Measurements from ENCODE around the gene DAG1. TPM values are rescaled to one million over a fixed set of nuclear protein-coding genes. Genes with fewer than 3 reads are reported as not detected.

DAG1 gene
- polyA plus RNA-seq, 1 experiment: 29.5 TPM

DNA sequence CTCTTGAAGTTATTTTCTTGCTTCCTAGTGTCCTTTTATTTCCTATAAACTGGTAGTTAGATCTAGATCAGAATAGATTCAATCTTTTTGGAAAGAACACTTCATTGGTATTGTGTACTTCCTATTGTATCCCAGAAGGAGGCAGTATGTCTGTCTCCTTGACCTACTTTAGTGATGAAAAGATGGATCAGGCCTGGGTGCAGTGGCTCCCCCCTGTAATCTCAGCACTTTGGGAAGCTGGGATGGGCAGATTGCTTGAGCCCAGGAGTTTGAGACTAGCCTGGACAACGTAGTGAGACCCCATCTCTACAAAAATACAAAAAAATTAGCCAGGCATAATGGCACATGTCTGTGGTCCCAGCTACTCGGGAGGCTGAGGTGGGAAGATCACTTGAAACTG lies 96.2 kb downstream of the DAG1 start:
- TF ChIP-seq CTCF (IDR thresholded peaks at IDR 0.05; ENCODE audit: low read depth, low read length): peak; percentile 26
- Histone ChIP-seq H3K4me3 (ENCODE audit: low read depth, low read length) (no peak overlapping the region), H3K27me3 (ENCODE audit: control insufficient read depth, insufficient read depth, low read length) (peaks cover 20% of the 10 kb centered on the region), H3K9me3 (ENCODE audit: control insufficient read depth, insufficient read depth, low read length) (no peaks in the 10 kb centered on the region), H3K27ac (ENCODE audit: low read depth, low read length) (no peak overlapping the region)
- ChIA-PET CTCF (interaction anchor here (0.7 to 1.3 kb wide), 2 partner anchors 105 to 106 kb away, joined by 4 read pairs; no protein-coding TSS in a partner anchor), POLR2A (no interaction called here)
- DNase-seq (ENCODE audit: low read depth, low spot score): no peak

- H3K27me3 ChIP-seq (ENCODE audit: control insufficient read depth, insufficient read depth, low read length): peaks cover 24% of the 10 kb centered on the region
- ChIA-PET CTCF (interaction anchor here (0.6 to 1.3 kb wide), 4 partner anchors 46 to 296 kb away, joined by 4 to 5 read pairs (median 4); no protein-coding TSS in a partner anchor), POLR2A (no interaction called here)
- H3K4me3 ChIP-seq (ENCODE audit: low read depth, low read length): no peak overlapping the region
- no peaks in the 10 kb centered on the region for H3K9me3 ChIP-seq (ENCODE audit: control insufficient read depth, insufficient read depth, low read length)
- DNase-seq (ENCODE audit: low read depth, low spot score): no peak
- no peak for TF ChIP-seq CTCF (IDR thresholded peaks at IDR 0.05; ENCODE audit: low read depth, low read length)
- H3K27ac ChIP-seq (ENCODE audit: low read depth, low read length): no peak overlapping the region
Measured at GRCh38 chr3:49567406-49567805, 97.3 kb downstream of the DAG1 start.

GRCh38 chr3:49568965-49569364 lies 98.9 kb downstream of the DAG1 start:
- DNase-seq (ENCODE audit: low read depth, low spot score): no peak
- Histone ChIP-seq H3K9me3 (ENCODE audit: control insufficient read depth, insufficient read depth, low read length) (no peaks in the 10 kb centered on the region), H3K27ac (ENCODE audit: low read depth, low read length) (no peak overlapping the region), H3K27me3 (ENCODE audit: control insufficient read depth, insufficient read depth, low read length) (peaks cover 30% of the 10 kb centered on the region), H3K4me3 (ENCODE audit: low read depth, low read length) (no peak overlapping the region)
- ChIA-PET POLR2A (no interaction called here), CTCF (interaction anchor here (1.6 kb wide), 1 partner anchor 29 kb away, joined by 5 read pairs; no protein-coding TSS in a partner anchor)
- TF ChIP-seq CTCF (IDR thresholded peaks at IDR 0.05; ENCODE audit: low read depth, low read length): no peak

- peaks cover 30% of the 10 kb centered on the region for H3K27me3 ChIP-seq (ENCODE audit: control insufficient read depth, insufficient read depth, low read length)
- POLR2A ChIA-PET: interaction anchor here (0.6 kb wide), 1 partner anchor 161 kb away, joined by 3 read pairs; no protein-coding TSS in a partner anchor
- H3K4me3 ChIP-seq (ENCODE audit: low read depth, low read length): no peak overlapping the region
- CTCF ChIA-PET: no interaction called here
- no peak for TF ChIP-seq CTCF (IDR thresholded peaks at IDR 0.05; ENCODE audit: low read depth, low read length)
- H3K27ac ChIP-seq (ENCODE audit: low read depth, low read length): no peak overlapping the region
- no peaks in the 10 kb centered on the region for H3K9me3 ChIP-seq (ENCODE audit: control insufficient read depth, insufficient read depth, low read length)
- DNase-seq (ENCODE audit: low read depth, low spot score): no peak
Measured at GRCh38 chr3:49570028-49570654, 100.1 kb downstream of the DAG1 start.

DNA sequence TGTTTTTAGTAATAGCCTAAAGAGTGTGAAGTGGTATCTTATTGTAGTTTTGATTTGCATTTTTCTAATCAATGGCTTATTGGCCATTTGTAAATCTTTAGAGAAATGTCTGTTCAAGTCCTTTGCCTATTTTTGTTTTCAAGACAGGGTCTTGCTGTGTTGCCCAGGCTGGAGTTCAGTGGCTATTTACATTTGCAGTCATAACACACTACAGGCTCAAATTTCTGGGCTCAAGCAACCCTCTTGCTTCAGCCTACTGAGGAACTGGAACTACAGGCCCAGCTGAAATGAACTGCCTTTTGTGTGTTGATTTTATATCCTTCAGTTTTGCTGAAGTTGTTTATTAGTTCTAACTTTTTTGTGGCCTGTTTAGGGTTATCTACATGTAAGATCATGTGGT lies 112.1 kb downstream of the DAG1 start:
- Histone ChIP-seq H3K9me3 (ENCODE audit: control insufficient read depth, insufficient read depth, low read length) (no peaks in the 10 kb centered on the region), H3K27ac (ENCODE audit: low read depth, low read length) (no peak overlapping the region), H3K27me3 (ENCODE audit: control insufficient read depth, insufficient read depth, low read length) (no peaks in the 10 kb centered on the region), H3K4me3 (ENCODE audit: low read depth, low read length) (no peak overlapping the region)
- POLR2A ChIA-PET: no interaction called here
- CTCF ChIA-PET: no interaction called here
- DNase-seq (ENCODE audit: low read depth, low spot score): no peak
- TF ChIP-seq CTCF (IDR thresholded peaks at IDR 0.05; ENCODE audit: low read depth, low read length): no peak

Small RNA genes within 50 kb of the gene (small RNA-seq; reads per million reads assigned to genes)
- not detected for gene RNA5SP130 (ENCODE audit: insufficient read length, low read depth)

Other genes starting within 250 kb of the DAG1 start
- gene C3orf62, start 193.0 kb upstream of the DAG1 start, polyA plus RNA-seq (2011; rRNA removed): 2.3 TPM in 2 replicates
- gene USP4, start 130.2 kb upstream of the DAG1 start, polyA plus RNA-seq (2011; rRNA removed): 78.4 and 80.4 TPM in 2 replicates
- gene GPX1, start 111.9 kb upstream of the DAG1 start, polyA plus RNA-seq (2011; rRNA removed): 434 and 693 TPM in 2 replicates
- 466 and 505 TPM in 2 replicates for gene RHOA, start 58.3 kb upstream of the DAG1 start, polyA plus RNA-seq (2011; rRNA removed)
- gene TCTA, start 57.8 kb upstream of the DAG1 start, polyA plus RNA-seq (2011; rRNA removed): 30.4 and 32.0 TPM in 2 replicates
- gene AMT, start 47.8 kb upstream of the DAG1 start, polyA plus RNA-seq (2011; rRNA removed): 5.5 and 7.0 TPM in 2 replicates
- 13.3 and 15.7 TPM in 2 replicates for gene NICN1, start 40.9 kb upstream of the DAG1 start, polyA plus RNA-seq (2011; rRNA removed)
- gene BSN, start 84.2 kb downstream of the DAG1 start, polyA plus RNA-seq (2011; rRNA removed): 0.01 TPM in 1 of 2 replicates, not detected in the other
- gene APEH, start 204.1 kb downstream of the DAG1 start, polyA plus RNA-seq (2011; rRNA removed): 85.3 and 108 TPM in 2 replicates
- gene MST1, start 219.2 kb downstream of the DAG1 start, polyA plus RNA-seq (2011; rRNA removed): 6.4 and 6.5 TPM in 2 replicates
- gene RNF123, start 219.3 kb downstream of the DAG1 start, polyA plus RNA-seq (2011; rRNA removed): 22.9 and 33.3 TPM in 2 replicates
- 0.11 TPM in 1 of 2 replicates, not detected in the other for gene AMIGO3, start 249.4 kb downstream of the DAG1 start, polyA plus RNA-seq (2011; rRNA removed)

All from AG04450 (cell line).